ENCODE data around the gene OLFM1. TPM values are rescaled to one million over a fixed set of nuclear protein-coding genes. Genes with fewer than 3 reads are reported as not detected.

The OLFM1 gene
- total RNA-seq, 4 donors from 2014 or later, result 0.64 to 17.5 (median 10.9) TPM

DNA sequence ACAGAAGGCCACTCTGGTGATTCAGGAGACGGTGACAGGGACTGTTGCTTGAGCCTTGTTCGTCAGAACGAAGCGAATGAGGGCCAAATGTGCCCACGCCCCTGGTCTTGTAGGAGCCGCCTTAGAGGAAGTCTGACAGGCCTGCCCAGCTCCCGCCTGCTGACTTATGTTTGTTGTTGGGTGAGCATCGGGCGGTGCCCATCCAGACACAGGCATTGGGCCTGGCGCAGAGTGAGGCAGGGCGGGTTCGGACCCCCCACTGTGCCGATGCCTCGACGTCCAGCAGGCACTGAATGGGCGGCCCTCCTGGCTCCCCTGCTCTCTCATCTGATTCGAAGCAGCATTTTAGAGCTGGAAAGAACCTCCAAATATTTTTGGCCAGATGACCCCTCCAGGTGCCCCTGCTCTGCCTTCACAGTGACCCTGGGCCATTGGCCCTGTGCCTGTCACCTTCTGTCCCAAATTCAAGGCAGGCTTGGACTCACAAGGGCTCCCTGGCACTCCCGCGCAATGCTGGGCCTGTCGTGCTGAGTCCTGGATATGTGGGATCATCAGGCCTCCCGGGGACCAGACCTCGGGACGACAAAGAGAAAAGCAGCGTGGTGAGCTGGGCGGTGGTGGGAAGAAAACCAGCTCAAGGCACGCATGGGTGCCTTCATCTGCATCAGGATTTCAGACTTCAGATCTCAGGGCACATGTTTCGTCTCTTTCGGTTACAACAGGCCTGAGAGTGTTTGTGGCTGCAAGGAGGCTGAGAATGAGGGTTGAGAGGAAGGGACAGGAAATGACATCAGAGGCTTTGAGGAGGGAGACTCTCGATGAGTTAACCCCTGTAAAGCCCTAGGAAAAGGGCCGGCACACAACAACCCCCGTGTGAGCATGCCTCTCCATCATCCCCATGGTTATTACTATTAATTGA lies 37.1 kb upstream of the OLFM1 start:
- Histone ChIP-seq H3K9me3 (no peaks in the 10 kb centered on the region), H3K27me3 (peaks cover 0 to 85% (median 0%) of the 10 kb centered on the region in 4 donors), H3K4me1 (no peaks in the 10 kb centered on the region), H3K4me3 (no peak overlapping the region), H3K36me3 (no peaks in the 10 kb centered on the region), H3K27ac (no peak overlapping the region)
- intact Hi-C loops (cut with DNase I), result no loop called here
- TF ChIP-seq CTCF (IDR thresholded peaks at IDR 0.05) (no peak), POLR2A (IDR thresholded peaks at IDR 0.05) (no peak)
- WGBS, 2 donors, result 73 to 77% methylated on average over 20 of the region's 31 CpGs
- DNase-seq, result no peak

DNA sequence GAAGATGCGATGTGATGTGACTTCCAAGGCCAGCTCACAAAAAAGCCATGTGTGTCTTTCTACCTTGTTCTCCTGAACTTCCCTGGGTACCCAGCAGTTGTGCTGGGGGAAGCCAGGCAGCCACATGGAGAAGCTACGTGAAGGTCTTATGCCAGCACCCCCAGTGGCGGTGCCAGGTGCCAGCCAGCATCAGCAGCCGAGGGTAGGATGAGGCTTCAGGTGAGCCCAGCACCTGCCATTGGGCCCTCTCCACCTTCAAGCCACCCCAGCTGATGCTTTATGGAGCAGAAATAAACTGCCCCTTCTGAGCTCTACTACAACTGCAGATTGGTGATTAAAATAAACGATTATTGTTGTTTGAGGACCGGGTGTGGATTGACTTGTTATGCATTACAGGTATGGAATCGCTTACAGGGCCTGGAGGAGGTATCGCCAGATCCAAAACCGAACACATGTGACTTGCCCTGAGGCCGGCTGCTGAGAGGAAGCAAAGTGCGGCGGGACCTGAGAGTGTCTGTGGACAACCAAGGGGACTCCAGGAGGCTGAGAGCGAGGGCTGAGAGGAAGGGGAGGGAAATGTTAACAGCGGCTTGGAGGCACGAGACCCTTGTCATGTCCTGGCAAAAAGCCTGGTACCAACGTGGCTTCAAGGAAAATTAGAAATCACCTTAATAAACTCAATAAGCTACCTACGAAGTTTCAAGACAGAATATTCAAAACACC lies 36.0 kb upstream of the OLFM1 start:
- TF ChIP-seq POLR2A (IDR thresholded peaks at IDR 0.05) (no peak), CTCF (IDR thresholded peaks at IDR 0.05) (no peak)
- H3K4me1 ChIP-seq, result no peaks in the 10 kb centered on the region
- no peak for DNase-seq
- H3K36me3 ChIP-seq, result no peaks in the 10 kb centered on the region
- H3K9me3 ChIP-seq, result no peaks in the 10 kb centered on the region
- H3K27ac ChIP-seq, result no peak overlapping the region
- H3K27me3 ChIP-seq, result peaks cover 0 to 80% (median 0%) of the 10 kb centered on the region in 4 donors
- H3K4me3 ChIP-seq, result no peak overlapping the region
- intact Hi-C loops (cut with DNase I), result no loop called here
- WGBS, 2 donors, result 67 to 80% methylated on average over 12 to 13 of the region's 17 CpGs

DNA sequence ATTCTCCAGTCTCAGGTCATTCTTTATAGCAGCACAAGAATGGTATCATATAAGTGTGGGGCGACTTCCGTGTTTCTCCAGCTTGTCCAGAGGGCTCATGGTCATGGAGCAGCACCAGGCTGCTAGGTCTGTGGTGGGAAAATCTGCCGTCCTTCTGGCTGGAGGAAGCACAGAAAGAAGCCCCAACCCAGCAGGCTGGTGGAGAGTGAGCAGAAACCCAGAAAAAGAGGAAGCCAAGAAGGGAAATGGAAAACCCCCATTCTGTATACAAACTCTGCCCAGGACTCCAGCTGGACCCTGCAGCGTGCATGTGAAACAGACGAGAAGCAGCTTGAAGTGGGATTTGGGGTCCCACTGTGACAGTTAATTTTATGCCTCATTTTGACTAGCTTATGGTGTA lies 34.3 kb upstream of the OLFM1 start:
- H3K27me3 ChIP-seq, result peaks cover 0 to 82% (median 0%) of the 10 kb centered on the region in 4 donors
- intact Hi-C loops (cut with DNase I), result no loop called here
- no peaks in the 10 kb centered on the region for H3K9me3 ChIP-seq
- H3K36me3 ChIP-seq, result no peaks in the 10 kb centered on the region
- DNase-seq, result no peak
- TF ChIP-seq POLR2A (IDR thresholded peaks at IDR 0.05) (no peak), CTCF (IDR thresholded peaks at IDR 0.05) (no peak)
- no peak overlapping the region for H3K27ac ChIP-seq
- no peaks in the 10 kb centered on the region for H3K4me1 ChIP-seq
- H3K4me3 ChIP-seq, result no peak overlapping the region
- WGBS, 2 donors, result 52 to 62% methylated on average over 4 to 5 of the region's 5 CpGs

- no peaks in the 10 kb centered on the region for H3K36me3 ChIP-seq
- no peak for DNase-seq
- H3K27ac ChIP-seq, result no peak overlapping the region
- H3K4me3 ChIP-seq, result no peak overlapping the region
- no peaks in the 10 kb centered on the region for H3K4me1 ChIP-seq
- intact Hi-C loops (cut with DNase I), result no loop called here
- peaks cover 0 to 81% (median 0%) of the 10 kb centered on the region in 4 donors for H3K27me3 ChIP-seq
- TF ChIP-seq CTCF (IDR thresholded peaks at IDR 0.05) (no peak), POLR2A (IDR thresholded peaks at IDR 0.05) (no peak)
- no peaks in the 10 kb centered on the region for H3K9me3 ChIP-seq
- 69 to 77% methylated on average over 3 of the region's 3 CpGs for WGBS, 2 donors
Measured at GRCh38 chr9:135055181-135055580, 32.3 kb upstream of the OLFM1 start.

GRCh38 chr9:135056541-135056940 lies 30.9 kb upstream of the OLFM1 start:
- Histone ChIP-seq H3K9me3 (no peaks in the 10 kb centered on the region), H3K27me3 (peaks cover 0 to 82% (median 0%) of the 10 kb centered on the region in 4 donors), H3K36me3 (no peaks in the 10 kb centered on the region), H3K27ac (no peak overlapping the region), H3K4me3 (no peak overlapping the region), H3K4me1 (no peaks in the 10 kb centered on the region)
- 47 to 54% methylated on average over 3 of the region's 3 CpGs for WGBS, 2 donors
- intact Hi-C loops (cut with DNase I), result no loop called here
- DNase-seq, result no peak
- TF ChIP-seq CTCF (IDR thresholded peaks at IDR 0.05) (no peak), POLR2A (IDR thresholded peaks at IDR 0.05) (no peak)

All from esophagus squamous epithelium (tissue), 5 donors.